Ovary (tissue), 9 donors: ENCODE results near the gene KCTD13. TPM values are rescaled to one million over a fixed set of nuclear protein-coding genes. Genes with fewer than 3 reads are reported as not detected.

Source experiments
- DNase-seq, 5 donors: peaks; one replicate each; pipeline ENCODE4 v3.0.0-alpha.2; 2019 to 2020
- H3K27ac ChIP-seq, 2 donors: fragments of 200-600 bp; one replicate each; pipeline versions ENCODE4 v1.5.1 to v1.8.0; 2019 to 2022
- H3K27me3 ChIP-seq: fragments of 200-600 bp; one replicate; pipeline ENCODE4 v1.8.0; 2022
- H3K36me3 ChIP-seq: fragments of 200-600 bp; sonication (generic); one replicate; pipeline ENCODE4 v1.5.1; 2019
- H3K4me1 ChIP-seq: one replicate; pipeline ENCODE4 v1.8.1; 2013; ENCODE audit warnings: mild to moderate bottlenecking, moderate library complexity; ENCODE audit not compliant: insufficient read depth
- H3K4me3 ChIP-seq: fragments of 200-600 bp; sonication (generic); one replicate; pipeline ENCODE4 v1.5.1; 2017
- H3K9me3 ChIP-seq, 2 donors: fragments of 200-600 bp in 1 of 2; sonication (generic) in 1 of 2; one replicate each; pipeline versions ENCODE4 v1.5.1 to v1.8.1; 2013 to 2019; ENCODE audit warnings: mild to moderate bottlenecking in 1 of 2, moderate library complexity in 1 of 2
- CTCF ChIP-seq, 3 donors: fragments of 450-650 bp in 2 of 3; fragments of 200-600 bp in 1 of 3; IDR thresholded peaks; one replicate each; pipeline versions ENCODE4 v1.5.1 to v1.8.0; 2016 to 2022; ENCODE audit warnings: antibody characterized with exemption in 3 of 3, mild to moderate bottlenecking in 1 of 3
- EP300 ChIP-seq: sonication (generic); formaldehyde crosslinking; IDR thresholded peaks from one replicate; pipeline ENCODE4 v1.6.1; 2017; ENCODE audit warnings: antibody characterized with exemption
- POLR2A ChIP-seq: fragments of 450-650 bp; IDR thresholded peaks from one replicate; pipeline ENCODE4 v1.6.1; 2017; ENCODE audit warnings: antibody characterized with exemption, mild to moderate bottlenecking, moderate library complexity
- WGBS, 3 donors: extraction: QIAGEN DNeasy Blood & Tissue Kit in 1 of 3; methylation state at CpG; one replicate each; pipeline versions ENCODE4 v1.1.5 to v1.1.7; 2013 to 2017; 5-methylcytosine and 5-hydroxymethylcytosine counted together
- intact Hi-C, 4 donors: fragments of 100-400 bp; cut with DNase I; formaldehyde crosslinking; loops; one replicate each; pipeline versions ENCODE4 v1.11.0 to v1.15.1; 2022 to 2023
- polyA plus RNA-seq, 2 donors: library from polyadenylated mRNA; stranded (reverse); fragments of 200-250 nt in 1 of 2; fragments of 350-450 nt in 1 of 2; fragmentation: Illumina TruSeq in 1 of 2; extraction: RNeasy Lipid Tissue Mini Kit (QIAGEN cat#74804) in 1 of 2; gene quantifications; one replicate each; pipeline ENCODE4 v1.2.3, GENCODE V29; 2013 to 2014
- total RNA-seq, 7 donors: library from RNA; depleted of rRNA in 2 of 7; stranded (reverse); fragments of >200 nt in 2 of 7; fragmentation: NEBNext Ultra II Directional in 3 of 7; extraction: Animal tissue kit (Norgen Biotek cat#: 25700) in 3 of 7; gene quantifications; one replicate each; pipeline versions ENCODE4 v1.1.0 to v1.2.4, GENCODE V29; 2016 to 2023
- donor health status: DM: no; HTN: no; CAD: no; lungs with moderate emphysema.
- donor health status: DM: no; HTN: no; CAD: no.
- donor health status: Bipolar disorder and iron deficiency.
- donor health status: DM: yes; HTN: yes; CAD: no.
- donor health status: DM: no; HTN: no; CAD: no.
- donor health status: DM: yes; HTN: yes; CAD: no.

KCTD13 gene
- total and polyA plus RNA-seq, 9 donors, result 7.0 to 36.8 (median 23.3) TPM

GRCh38 chr16:29915590-29916247 lies 10.3 kb downstream of the KCTD13 start:
- 83 to 88% (median 85%) methylated on average over 6 of the region's 6 CpGs for WGBS, 3 donors
- Histone ChIP-seq H3K4me1 (no peaks in the 10 kb centered on the region), H3K27ac (no peak overlapping the region), H3K4me3 (no peak overlapping the region), H3K27me3 (no peaks in the 10 kb centered on the region), H3K9me3 (no peaks in the 10 kb centered on the region), H3K36me3 (no peaks in the 10 kb centered on the region)
- TF ChIP-seq POLR2A (no peak), EP300 (no peak), CTCF (IDR thresholded peaks at IDR 0.05) (no peak)
- intact Hi-C loops, result no loop called here
- no peak for DNase-seq

- H3K36me3 ChIP-seq, result no peaks in the 10 kb centered on the region
- no peaks in the 10 kb centered on the region for H3K27me3 ChIP-seq
- 94 to 97% (median 95%) methylated on average over 8 of the region's 8 CpGs for WGBS, 3 donors
- intact Hi-C loops, result loop anchor here in 1 of 4 donors (5.0 kb wide), 1 partner anchor 41 kb away; no protein-coding TSS in a partner anchor
- no peaks in the 10 kb centered on the region for H3K9me3 ChIP-seq
- peak in 1 of 5 donors; percentile 8 for DNase-seq
- no peak overlapping the region for H3K4me3 ChIP-seq
- H3K4me1 ChIP-seq, result no peaks in the 10 kb centered on the region
- H3K27ac ChIP-seq, result no peak overlapping the region
- TF ChIP-seq POLR2A (no peak), EP300 (no peak), CTCF (IDR thresholded peaks at IDR 0.05) (no peak)
These were observed 12.5 kb downstream of the KCTD13 start for GRCh38 chr16:29913514-29913913.

- intact Hi-C loops, result loop anchor here in 1 of 4 donors (5.0 kb wide), 1 partner anchor 40 kb away; no protein-coding TSS in a partner anchor
- H3K27ac ChIP-seq, result no peak overlapping the region
- H3K27me3 ChIP-seq, result no peaks in the 10 kb centered on the region
- WGBS, 3 donors, result 49 to 68% (median 60%) methylated on average over 11 of the region's 11 CpGs
- no peaks in the 10 kb centered on the region for H3K36me3 ChIP-seq
- no peak overlapping the region for H3K4me3 ChIP-seq
- DNase-seq, result peak in 1 of 5 donors; percentile 26
- TF ChIP-seq CTCF (IDR thresholded peaks at IDR 0.05) (no peak), EP300 (no peak), POLR2A (no peak)
- no peaks in the 10 kb centered on the region for H3K4me1 ChIP-seq
- no peaks in the 10 kb centered on the region for H3K9me3 ChIP-seq
These were observed 13.9 kb downstream of the KCTD13 start for GRCh38 chr16:29912087-29912486.

GRCh38 chr16:29911676-29912010 lies 14.4 kb downstream of the KCTD13 start:
- 53 to 64% (median 56%) methylated on average over 15 of the region's 15 CpGs for WGBS, 3 donors
- Histone ChIP-seq H3K4me1 (no peaks in the 10 kb centered on the region), H3K4me3 (no peak overlapping the region), H3K9me3 (no peaks in the 10 kb centered on the region), H3K27me3 (no peaks in the 10 kb centered on the region), H3K36me3 (no peaks in the 10 kb centered on the region), H3K27ac (no peak overlapping the region)
- intact Hi-C loops, result loop anchor here in 1 of 4 donors (5.0 kb wide), 1 partner anchor 39 kb away; no protein-coding TSS in a partner anchor
- TF ChIP-seq EP300 (no peak), POLR2A (no peak), CTCF (IDR thresholded peaks at IDR 0.05) (no peak)
- DNase-seq, result peak in 1 of 5 donors; percentile 31
